ENCODE results near the gene UPK2.

UPK2 gene

GRCh38 chr11:118918128-118918685 lies 37.9 kb upstream of the UPK2 start:
- DNase-seq, result peak; percentile 30

GRCh38 chr11:118918686-118919280 lies 37.3 kb upstream of the UPK2 start:
- no peak for DNase-seq

- no peak for DNase-seq
Measured at GRCh38 chr11:118921121-118921928, 34.8 kb upstream of the UPK2 start.

GRCh38 chr11:118921929-118922744 lies 34.0 kb upstream of the UPK2 start:
- DNase-seq, result no peak

GRCh38 chr11:118922745-118923627 lies 33.1 kb upstream of the UPK2 start:
- no peak for DNase-seq

- no peak for DNase-seq
Measured at GRCh38 chr11:118923721-118924587, 32.1 kb upstream of the UPK2 start.

GRCh38 chr11:118924591-118925585 lies 31.2 kb upstream of the UPK2 start:
- peak; percentile 25 for DNase-seq

- DNase-seq, result no peak
Measured at GRCh38 chr11:118927554-118928100, 28.5 kb upstream of the UPK2 start.

- DNase-seq, result peak; percentile 83
Measured at GRCh38 chr11:118928101-118928869, 27.8 kb upstream of the UPK2 start.

GRCh38 chr11:118928870-118929500 lies 27.1 kb upstream of the UPK2 start:
- peak; percentile 65 for DNase-seq

GRCh38 chr11:118929501-118930093 lies 26.5 kb upstream of the UPK2 start:
- peak; percentile 52 for DNase-seq

- peak; percentile 76 for DNase-seq
Measured at GRCh38 chr11:118930094-118930712, 25.9 kb upstream of the UPK2 start.

- no peak for DNase-seq
Measured at GRCh38 chr11:118931571-118931970, 24.5 kb upstream of the UPK2 start.

- no peak for DNase-seq
Measured at GRCh38 chr11:118933486-118933885, 22.6 kb upstream of the UPK2 start.

- no peak for DNase-seq
Measured at GRCh38 chr11:118935376-118935775, 20.7 kb upstream of the UPK2 start.

- DNase-seq, result no peak
Measured at GRCh38 chr11:118938491-118939403, 17.4 kb upstream of the UPK2 start.

Measured in NCI-H1092 (cell line).